ENCODE data around the gene CLDN12.

CLDN12 gene

DNA sequence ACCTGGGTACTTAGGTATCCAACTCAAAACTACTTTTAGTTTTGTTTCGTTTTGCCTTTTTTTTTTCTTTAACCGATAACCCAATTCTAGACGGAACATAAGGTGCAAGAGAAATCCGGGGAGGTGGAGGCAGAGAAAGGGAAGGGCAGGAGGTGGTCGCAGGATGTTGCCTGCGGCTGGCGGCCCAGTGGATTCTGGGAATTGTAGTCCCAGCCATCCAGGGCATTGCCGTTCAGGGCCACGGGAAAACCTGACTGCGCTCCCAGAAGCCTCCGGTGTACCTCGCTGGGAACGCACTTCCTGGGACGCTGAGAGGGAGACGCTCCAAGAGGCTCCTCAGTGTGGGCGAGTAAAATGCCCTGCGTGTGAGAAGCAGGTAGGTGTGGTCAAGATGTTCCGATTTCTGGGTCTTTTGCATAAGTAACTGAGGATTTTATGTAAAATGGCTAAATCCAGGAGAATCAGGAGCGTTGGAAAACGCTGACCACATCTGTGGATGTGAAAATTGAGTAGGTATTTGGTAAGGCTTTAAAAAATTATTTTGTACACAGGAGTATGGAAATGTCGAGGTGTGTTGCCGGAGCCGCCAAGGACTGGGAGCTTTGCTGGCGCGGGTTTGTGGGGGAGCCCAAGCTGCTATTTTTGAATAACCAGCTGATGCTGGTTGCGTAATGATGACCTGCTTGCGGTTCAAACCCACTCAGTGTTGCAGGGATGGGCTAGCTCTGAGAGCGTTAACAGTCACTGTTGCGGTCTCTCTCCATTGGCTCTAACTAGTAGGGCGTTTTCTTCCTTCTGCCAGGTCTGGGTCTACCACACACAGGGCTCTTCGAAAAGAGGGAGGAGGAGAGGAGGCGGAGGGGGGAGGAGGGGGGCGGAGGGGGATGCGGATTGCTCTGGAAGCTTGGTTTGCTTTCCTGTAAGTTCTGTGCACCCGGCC is at the start of gene CLDN12:
CLDN12 (plus strand) TSS at position 288 of the 940 bp plus-strand sequence. CDS start 9,216 bp downstream, outside the sequence.
- peak; percentile 91 for DNase-seq (ENCODE audit: low read depth, low spot score)

DNA sequence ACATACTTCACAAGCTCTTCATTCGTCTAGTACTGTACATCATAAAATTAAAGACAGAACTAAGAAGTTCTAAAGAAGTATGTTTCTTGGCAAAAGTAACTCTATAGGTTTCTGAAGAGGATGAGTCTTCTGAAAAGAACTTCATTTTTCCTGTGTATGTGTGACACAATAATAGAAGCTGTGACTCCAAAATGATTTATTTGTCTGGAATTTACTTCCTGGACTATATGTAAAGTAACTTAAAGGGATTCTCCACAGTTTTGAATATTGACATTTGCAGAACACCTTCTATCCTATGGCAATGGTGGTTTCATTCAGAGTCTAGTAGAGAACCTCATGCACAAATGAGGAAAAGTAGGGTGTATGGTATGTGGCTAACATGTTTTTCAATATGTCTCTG is 19.8 kb upstream of the CLDN12 start:
- DNase-seq (ENCODE audit: low read depth, low spot score): no peak

DNA sequence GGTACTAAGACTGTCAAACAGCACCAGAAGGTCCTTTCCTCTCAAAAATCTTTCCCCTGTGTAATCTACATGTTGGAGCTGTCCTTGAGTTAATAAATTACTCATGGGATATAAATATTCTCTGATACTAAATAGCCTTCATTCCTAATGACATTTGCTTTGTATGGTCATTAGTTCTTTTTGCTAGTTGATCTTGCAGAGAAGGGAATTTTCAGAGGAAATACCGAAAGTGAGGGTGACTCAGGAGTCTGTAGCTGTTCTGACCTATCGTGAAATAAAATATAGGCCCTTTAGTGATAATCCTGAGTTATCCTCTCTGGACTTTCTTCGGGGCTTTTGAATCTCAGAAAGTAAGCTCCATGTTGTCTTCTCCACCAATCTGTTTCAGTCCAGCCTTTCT is 19.4 kb upstream of the CLDN12 start:
- no peak for DNase-seq (ENCODE audit: low read depth, low spot score)

DNA sequence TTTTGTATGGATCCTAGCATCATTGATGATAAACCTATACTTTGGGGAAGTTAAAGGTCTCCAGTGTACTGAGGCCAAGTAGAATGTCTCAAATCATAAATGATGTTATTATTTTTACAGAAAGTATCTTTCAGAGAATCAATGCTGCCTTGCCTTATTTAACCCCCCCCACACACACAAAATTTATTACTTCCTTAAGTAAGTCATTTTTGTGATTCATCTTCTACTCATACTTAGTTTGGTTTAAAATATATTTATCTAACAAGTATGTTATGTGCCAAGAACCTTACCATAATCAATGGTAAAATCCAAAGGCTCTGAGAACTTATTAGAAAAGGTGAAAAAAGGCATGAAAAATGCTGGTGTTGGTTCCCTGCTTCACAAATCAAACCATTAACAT is 18.8 kb upstream of the CLDN12 start:
- no peak for DNase-seq (ENCODE audit: low read depth, low spot score)

DNA sequence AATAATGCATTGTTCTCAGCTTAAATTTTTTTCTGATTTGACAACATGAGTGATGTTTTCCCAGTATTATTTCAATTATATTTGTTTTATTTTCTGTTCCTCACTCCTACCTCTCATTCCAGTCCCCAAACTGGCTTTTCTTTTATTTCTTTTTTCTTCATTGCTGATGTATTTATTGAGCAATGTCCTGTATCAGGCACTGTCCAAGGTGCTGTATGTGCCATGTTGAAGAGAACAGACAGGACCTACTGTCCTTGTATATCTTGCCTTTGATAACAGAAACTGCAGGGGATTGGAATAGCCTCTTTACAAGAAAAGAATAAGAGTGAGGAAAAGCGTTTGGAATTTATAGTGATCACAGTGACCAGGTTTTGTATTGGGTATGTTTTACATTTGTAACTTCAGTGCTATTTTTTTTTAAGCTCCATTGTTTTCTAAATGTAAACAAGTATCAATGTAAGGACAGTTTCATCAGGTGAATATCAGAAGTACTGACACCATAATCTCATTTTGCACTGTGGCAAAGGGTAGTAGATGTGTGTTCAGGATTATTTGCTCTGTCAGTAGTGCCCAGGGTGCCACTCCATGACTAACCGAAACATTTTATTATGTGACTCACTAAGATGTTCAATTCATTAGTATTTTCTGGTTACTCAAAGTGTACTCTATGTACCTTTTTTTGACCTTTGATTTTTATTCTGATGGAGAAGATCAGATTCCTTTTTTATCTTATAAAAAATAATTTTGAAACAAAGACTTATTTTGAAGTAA is 15.6 kb upstream of the CLDN12 start:
- DNase-seq (ENCODE audit: low read depth, low spot score): no peak

DNA sequence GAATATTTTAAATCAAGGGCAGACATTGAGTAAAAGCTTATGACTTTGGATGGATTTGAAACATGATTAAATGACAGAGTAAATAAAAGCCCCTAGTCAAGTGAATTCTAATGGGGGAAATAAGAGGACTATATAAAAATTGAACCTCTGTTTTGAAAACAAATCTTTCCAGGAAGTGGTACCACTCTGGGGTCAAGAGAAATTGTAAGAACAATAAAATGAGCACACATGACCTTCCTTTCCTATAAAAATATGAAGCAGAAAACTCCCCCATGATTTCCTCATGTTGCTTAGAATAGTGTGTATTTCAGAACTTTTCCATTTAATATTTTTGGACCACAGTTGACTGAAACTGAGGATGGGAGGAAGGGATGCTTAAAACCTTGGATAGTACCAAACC is 12.3 kb upstream of the CLDN12 start:
- no peak for DNase-seq (ENCODE audit: low read depth, low spot score)

DNA sequence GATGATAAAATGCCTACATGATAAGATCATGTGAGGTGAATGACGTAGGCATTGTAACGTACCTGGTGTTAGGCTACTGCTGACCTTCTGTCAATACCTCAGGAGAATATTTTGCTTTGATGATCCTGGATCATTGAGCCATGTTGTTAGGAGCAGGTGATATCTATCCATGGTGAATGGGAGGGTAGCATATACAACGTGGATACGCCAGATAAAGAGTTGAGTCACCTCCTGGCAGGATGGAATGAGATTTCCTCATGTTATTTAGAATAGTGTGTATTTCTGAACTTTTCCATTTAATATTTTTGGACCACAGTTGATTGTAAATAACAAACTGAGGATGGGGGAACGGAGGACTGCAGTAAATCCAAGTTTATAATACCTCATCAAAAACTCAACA is 11.8 kb upstream of the CLDN12 start:
- DNase-seq (ENCODE audit: low read depth, low spot score): no peak

DNA sequence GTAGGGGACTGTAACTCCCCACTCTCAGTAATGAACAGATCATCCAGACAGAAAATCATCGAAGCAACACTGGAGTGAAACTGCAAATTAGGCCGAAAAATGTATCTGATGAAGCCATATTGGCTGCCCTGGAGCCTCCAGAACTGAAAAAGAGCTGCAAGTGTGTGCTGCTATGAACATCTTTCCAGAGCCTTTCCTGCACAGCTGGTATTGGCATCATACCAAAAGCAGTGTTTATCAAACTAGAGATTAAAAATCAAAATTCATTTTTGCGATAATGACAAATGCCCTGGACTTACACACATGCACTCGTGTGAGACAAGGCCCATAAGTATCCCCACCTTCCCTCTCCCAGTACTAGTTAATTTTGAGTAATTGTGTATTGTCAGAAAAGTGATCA is 6.8 kb upstream of the CLDN12 start:
- no peak for DNase-seq (ENCODE audit: low read depth, low spot score)

DNA sequence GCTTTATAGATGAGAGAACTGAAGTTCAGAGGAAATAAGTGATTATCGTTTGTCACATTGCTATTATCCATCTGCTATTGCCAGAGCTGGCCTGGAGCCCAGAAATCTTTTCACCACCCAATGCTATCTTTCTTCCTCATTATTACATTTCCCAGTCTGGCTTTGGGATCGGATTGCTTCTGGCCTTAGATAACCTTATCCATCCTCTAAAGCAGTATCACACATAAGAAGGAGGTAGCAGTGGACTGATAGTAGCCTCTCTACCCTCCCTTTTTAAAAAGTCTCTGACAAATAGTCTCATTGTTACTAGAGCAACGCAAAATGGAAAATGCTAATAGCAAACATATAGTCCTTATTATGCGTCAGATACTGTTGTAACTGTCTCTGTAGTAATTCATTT is 1.3 kb upstream of the CLDN12 start:
- DNase-seq (ENCODE audit: low read depth, low spot score): no peak

DNA sequence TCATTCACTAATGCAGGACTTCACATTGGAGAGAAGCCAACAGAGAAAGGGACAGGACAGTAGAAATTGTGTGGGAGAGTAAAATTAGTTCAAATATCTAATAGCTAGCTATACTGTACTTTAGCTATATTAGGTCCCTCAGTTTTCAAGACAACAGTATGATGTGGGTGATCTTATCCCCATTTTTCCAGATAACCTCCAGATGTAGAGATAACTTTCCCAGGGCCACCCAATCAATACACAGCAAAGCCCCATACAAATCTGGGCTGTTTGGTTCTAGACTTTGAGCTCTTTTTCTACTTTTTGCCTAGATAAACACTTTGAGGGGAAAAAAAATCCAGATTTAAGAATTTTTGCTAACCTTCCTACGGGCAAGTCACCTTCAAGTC is 482 bp upstream of the CLDN12 start:
- DNase-seq (ENCODE audit: low read depth, low spot score): no peak

DNA sequence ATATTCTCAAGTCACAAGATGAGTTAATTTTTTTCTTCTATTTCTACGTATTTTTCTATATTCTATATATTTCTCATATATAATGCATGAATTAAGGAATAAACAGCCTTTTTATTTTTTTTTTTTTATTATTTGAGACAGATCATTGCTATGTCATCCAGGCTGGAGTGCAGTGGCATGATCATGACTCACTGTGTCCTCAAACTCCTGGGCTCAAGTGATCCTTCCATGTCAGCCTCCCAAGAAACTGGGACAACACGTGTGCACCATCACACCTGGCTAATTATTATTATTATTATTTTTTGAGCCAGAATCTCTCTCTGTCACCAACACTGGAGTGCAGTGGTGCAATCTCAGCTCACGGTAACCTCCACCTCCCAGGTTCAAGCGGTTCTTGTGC is 1.5 kb downstream of the CLDN12 start:
- DNase-seq (ENCODE audit: low read depth, low spot score): no peak

DNA sequence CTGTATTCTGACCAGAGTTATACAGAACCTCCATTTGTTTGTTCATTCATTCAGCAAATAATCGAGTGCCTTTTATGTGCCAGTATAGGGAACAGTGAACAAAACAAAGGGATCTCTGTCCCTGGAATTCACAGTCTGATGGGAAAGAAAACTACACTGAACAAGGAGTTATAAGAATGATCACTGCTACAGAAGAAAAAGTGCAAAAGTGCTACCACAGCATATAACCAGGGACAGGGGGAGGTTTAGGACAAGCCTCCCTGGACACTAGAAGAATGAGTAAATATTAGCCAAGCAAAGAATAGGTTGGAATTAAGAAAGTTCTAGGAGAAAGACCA is 4.2 kb downstream of the CLDN12 start:
- DNase-seq (ENCODE audit: low read depth, low spot score): no peak

DNA sequence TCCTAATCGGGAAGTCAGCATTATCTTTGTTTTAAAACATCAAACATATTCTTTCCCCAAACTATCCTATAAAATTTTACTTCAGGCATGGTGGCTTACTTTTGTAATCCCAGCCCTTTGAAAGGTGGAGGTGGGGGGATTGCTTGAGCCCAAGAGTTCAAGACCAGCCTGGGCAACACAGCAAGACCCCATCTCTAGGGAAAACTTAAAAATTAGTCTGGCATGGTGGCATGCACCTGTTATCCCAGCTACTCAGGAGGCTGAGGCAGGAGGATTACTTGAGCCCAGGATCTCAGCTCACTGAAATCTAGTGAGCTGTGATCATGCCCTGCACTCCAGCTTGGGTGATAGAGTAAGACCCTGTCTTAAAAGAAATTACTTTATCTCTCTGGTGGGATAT is 4.9 kb downstream of the CLDN12 start:
- DNase-seq (ENCODE audit: low read depth, low spot score): no peak

DNA sequence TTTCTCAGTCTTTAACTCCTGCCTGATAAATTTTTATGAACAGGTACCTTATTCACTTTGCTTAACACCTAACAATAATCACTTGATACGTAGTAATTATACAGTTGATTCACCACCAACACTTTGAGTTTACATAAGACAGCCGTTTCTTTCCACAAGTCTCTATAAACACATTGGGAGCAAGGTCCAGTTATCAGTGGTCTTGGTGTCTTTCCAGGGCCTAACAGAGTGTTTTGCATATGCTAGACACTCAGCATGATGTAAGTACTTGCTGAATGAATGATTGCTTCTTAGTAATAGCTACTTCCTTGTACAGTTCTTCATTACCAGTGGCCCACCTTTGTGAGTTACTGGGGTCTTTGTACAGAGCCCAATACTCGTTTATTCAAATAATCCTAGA is 6.4 kb downstream of the CLDN12 start:
- no peak for DNase-seq (ENCODE audit: low read depth, low spot score)

DNA sequence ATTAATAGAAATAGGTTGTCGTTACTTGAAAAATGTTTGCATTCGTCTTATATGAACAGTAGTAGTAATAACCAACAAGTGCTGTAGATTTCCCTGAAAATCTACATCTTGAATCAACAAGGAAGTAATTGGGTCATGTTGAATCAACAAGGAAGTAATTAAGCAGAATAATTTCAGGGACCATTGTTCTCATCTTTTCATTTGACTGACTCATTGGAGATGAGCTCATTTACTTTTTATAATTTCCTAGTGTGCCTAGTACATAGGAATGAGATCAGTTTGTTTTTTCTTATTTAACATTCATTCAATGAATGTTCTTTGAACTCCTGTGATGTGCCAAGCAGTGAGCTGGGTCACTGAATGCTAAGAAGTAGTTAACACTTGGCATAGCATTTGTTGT is 8.2 kb downstream of the CLDN12 start:
- DNase-seq (ENCODE audit: low read depth, low spot score): no peak

DNA sequence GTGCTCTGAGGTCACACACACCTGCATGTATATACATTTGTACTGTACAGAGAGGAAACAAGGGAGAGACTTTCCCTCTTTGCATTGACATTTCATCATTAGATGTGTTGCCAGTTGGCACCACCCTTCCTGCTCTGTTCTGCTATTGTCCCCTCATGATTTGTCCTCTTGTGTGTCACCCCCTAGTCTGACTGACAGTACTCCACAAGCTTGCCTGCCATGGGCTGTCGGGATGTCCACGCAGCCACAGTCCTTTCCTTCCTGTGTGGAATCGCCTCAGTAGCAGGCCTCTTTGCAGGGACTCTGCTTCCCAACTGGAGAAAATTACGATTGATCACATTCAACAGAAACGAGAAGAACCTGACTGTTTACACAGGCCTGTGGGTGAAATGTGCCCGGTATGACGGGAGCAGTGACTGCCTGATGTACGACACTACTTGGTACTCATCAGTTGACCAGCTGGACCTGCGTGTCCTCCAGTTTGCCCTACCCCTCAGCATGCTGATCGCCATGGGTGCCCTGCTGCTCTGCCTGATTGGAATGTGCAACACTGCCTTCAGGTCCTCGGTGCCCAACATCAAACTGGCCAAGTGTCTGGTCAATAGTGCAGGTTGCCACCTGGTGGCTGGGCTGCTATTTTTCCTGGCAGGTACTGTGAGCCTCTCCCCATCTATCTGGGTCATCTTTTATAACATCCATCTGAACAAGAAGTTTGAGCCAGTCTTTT is 9.4 kb downstream of the CLDN12 start:
- peak; percentile 27 for DNase-seq (ENCODE audit: low read depth, low spot score)

DNA sequence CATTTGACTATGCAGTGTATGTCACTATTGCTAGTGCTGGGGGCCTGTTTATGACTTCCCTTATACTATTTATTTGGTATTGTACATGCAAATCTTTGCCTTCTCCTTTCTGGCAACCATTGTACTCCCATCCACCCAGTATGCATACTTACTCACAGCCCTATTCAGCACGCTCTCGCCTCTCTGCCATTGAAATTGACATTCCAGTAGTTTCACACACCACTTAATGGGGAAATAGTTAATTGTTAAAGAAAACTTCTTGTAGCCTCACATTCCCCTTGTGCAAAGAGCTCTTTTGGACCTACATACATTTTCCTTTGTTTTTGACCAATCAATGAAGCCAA is 9.9 kb downstream of the CLDN12 start:
- no peak for DNase-seq (ENCODE audit: low read depth, low spot score)

DNA sequence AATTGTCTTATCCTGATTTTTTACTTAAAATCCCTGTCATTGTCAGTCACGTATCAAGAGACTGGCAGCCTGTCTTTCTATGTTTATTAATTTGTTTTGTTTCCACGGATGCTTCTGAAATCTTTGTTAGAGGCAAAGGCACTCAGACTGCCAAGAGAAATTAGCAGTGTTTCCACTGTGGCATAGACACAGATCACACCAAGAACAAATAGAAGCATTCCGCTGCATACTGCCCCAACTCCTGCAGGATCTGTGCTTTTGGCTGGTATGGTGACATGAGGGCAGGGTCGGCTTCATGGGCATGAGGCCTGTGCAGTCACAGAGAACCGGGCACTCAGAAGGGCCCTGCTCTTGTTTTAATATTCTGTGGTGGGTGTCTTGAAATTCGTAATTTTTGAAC is 18.4 kb downstream of the CLDN12 start:
- DNase-seq (ENCODE audit: low read depth, low spot score): no peak

DNA sequence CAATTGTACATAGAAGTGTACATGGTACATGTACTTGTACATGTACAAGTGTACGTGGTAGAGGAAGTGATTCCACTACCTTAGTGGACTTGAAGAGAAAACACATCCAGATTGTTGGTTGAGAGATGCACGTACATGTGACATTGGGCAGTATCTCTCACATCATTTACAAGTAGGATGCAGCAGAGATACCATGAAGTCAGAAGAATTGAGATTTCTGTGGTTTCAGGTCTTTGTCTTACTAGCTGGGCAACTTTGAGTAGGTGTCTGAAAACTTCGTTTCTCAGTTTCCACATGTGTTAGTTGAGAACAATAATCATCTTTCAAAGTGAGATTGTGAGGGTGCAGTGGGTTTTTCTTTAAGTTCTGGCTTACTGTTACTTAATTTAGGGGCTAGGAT is 21.5 kb downstream of the CLDN12 start:
- no peak for DNase-seq (ENCODE audit: low read depth, low spot score)

DNA sequence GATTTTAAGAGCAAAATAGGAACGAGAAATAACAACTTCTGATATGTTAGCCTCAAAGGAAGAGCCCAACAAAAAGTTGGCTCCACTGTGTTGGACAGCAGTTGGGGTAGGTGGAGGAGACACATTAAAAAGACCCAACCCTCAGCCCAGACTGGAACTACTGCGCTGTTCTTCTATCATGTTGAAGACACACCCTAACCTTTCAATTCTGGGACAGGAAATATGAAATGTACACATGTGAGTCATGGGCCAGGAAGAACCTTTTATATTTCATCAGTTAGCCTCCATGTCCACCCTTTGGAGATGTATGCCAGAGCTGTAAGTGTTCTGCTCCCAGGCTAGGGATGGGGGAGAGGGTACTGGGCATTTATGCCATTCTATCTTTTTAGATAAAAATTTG is 22.1 kb downstream of the CLDN12 start:
- no peak for DNase-seq (ENCODE audit: low read depth, low spot score)

DNA sequence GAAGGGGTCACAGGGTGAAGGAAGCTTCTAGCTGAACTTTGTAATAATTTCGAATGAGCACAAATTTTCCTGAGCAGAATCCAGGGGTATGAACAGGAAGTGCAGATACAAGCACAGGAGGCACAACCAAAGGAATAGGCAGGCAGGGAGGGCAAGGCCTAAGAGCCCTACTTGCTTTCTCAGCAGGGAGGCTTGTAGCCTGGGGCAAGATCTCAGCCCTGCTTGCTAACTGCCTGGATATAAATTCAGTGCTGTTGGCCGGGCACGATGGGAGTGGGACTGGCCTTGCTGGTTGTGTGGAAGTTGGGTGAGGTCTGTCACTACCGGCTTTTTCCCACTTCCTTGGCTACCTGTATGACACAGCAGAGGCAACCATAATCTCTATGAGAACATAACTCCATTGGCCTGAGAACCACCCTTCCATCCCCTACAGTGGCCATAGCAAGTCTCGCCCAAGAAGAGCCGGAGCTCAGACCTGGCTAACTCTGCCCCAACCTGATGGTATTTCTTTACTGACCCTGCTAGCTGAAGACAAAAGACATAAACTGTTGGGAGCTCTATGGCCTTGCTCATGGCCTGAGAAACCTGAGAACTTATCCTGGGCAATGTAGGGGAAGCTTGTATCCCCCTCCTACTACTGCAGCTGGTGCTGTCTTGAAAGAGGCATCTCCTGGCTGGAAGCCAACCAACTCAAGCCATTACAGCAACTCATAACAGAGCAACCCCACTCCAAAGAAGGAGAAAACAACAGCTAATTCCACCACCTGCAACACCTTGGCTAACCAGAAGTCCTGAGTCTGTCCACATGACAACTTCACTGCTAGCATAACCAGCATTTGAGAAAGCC is 27.6 kb downstream of the CLDN12 start:
- DNase-seq (ENCODE audit: low read depth, low spot score): peak; percentile 83

DNA sequence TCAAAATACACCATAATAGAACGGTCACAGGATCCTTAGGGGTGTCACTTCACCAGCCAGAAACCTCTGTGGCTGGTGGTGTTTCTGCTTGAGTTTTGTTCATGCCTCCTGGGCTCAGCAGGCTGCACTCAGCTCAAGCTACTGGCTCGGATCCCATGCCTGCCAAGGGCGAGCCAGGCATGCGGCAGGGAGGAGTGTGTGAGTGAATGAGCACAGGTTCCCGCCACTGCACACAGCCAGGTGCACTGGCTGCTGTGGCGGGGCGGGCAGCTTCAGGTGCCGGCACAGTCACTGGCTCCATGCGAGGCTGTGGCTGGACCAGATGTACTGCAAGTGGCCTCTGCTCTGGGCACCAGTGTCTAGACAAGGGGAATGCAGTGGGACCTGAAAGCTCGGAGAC is 29.5 kb downstream of the CLDN12 start:
- DNase-seq (ENCODE audit: low read depth, low spot score): no peak
